ENCODE measurements around the gene CIDEC.
"Not testable (repeated sequence)": the region's sequence is repeated elsewhere in the genome, so short reads cannot be mapped to it uniquely, and the experiment has no call there.

Gene CIDEC

DNA sequence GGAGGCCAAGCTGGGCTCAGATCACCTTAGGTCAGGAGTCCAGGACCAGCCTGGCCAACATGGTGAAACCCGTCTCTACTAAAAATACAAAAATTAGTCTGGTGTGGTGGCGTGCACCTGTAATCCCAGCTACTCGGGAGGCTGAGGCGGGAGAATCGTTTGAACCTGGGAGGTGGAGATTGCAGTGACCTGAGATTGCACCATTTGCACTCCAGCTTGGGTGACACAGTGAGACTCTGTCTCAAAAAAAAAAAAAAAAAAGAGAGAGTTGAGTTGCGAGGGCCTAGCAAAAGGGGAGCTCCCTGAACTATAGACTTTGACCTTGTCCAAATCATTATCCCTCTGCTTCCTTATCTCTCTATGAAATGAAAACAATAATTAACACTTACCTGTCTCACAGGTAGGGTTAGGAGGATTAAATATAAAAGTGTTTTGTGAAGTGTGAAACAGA lies 20.9 kb upstream of the CIDEC start:
- DNase-seq, result not testable (repeated sequence)

DNA sequence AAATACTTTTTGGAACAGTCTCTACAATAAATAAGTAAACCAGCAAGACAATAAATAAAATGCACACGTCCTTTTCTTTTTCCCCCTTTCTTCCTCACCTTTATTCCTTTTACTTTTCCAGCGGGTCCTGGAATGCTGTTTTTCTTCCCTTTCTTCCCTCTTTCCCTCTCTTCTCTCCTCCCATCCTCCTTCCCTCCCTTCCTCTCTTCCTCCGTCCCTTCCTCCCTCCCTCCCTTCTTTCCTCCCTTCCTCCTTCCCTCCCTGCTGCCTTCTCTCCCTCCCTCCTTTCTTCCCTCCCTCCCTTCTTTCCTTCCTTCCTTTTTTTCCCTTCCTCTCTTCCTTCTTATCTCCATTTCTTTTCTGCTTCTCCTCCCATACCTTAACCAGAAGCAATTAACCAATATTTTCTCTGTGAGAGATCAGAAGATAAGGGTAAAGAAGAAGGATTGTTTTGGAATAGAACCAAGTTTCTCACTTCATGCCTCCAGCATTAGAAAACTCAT lies 19.3 kb upstream of the CIDEC start:
- no peak for DNase-seq

DNA sequence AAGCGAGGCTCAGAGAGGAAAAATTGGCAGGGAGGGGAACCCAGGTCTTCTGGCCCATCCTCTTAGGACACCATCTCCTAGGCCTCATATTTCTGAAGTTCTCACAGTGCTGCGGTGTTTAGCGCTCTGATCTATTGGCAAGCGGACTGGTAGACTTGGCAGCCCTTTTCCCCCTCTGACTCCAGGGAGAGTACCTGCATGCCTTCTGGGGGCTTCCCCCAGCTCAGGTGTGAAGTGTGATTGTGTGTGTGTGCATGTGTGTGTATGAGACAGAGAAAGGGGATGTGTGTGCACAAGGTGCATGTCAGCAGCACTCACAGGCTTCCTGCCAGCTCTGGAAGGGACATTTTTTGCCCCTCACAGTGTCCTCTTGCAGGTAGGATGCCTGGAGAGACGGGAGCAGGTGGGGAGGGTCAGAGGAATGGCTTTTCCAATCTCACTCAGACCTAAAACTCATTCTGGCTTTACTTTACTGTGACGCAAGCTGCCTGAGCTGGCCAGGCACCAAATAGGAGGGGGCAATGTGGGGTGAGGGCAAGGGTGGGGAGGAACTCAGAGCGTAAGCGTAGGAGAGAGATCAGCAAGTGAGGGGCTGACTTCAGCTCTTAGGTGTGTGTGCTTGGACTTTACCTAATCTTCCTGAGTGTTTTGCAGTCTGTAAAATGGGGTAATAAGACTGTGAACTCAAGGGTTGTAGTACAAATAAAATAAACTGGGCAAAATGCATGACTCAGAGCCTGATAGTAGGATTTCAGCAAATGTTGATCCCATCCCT lies 18.6 kb upstream of the CIDEC start:
- no peak for DNase-seq

DNA sequence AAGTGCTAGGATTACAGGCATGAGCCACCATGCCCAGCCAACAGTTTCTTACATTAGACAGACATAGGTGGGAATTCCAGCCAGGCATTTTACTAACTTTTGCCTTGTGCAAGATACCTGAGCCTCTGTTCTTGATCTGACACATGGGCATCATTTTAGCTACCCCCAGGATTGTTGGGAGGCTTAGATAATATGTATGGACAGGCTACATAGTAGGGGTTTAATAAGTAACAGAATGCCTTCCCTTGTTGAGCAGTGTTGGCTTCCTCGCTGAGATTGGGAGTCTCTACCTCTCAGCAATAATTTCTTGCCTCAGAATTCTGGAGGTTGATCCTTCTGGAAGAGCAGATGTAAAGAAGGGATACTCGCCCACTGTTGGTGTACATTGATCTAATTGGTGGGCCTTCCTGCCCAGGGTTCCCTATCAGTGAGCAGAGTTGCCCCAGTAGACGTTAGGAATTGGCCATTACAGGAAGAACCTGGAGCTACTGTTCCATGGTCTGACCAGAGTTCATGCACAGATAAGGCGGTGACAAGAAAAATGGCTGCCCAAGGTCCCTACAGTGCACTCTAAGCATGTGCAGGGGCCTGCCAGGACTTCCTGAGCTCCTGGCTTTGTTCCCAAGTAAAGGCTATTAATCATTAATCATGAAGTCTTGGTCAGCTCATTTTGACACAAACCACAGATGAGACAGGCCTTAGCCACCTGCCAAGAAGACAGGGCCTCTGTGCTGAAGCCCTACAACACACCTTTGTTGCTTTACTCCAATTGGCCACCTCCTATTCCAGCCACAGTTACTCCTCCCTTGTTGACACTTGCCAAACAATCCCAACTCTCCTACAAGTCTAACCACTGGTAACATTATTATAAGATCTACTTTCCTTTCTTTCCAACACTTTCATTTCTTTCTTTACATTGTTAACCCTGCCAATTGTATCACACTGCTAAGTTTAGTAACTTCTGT lies 17.6 kb upstream of the CIDEC start:
- DNase-seq, result no peak

DNA sequence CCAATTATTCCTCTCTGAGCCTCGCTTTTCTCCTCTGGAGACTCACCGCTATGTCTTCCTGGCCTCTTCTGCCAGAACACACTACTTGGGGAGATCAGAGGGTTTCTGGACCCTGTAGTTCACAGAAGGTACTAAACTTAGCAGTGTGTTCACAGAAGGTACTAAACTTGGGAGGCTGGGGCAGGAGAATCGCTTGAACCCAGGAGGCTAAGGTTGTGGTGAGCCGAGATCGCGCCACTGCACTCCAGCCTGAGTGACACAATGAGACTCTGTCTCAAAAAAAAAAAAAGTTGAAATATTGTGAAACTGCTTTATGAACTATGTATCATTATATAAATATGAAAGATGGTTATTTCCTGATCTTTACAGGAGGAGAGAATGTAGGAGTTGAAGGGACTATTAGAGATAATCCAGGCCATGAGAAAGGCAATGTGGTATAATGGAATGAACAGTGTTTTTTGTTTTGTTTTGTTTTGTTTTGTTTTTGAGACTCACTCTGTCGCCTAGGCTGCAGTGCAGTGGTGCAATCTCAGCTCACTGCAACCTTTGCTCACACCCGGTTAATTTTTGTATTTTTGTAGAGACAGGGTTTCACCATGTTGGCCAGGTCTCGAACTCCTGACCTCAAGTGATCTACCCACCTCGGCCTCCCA lies 16.8 kb upstream of the CIDEC start:
- not testable (repeated sequence) for DNase-seq

DNA sequence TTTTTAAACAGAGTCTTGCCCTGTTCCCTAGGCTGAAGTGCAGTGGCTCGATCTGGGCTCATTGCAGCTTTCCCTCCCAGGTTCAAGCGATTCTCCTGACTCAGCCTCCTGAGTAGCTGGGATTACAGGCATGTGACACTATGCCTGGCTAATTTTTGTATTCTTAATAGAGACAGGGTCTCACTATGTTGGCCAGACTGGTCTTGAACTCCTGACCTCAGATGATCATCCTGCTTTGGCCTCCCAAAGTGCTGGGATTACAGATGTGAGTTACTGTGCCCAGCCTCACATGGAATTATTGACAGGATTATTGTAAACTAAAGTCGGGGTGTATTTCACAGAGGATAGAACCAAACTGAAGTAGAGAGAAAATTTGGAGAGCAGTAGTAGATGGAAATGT lies 15.7 kb upstream of the CIDEC start:
- DNase-seq, result not testable (repeated sequence)

DNA sequence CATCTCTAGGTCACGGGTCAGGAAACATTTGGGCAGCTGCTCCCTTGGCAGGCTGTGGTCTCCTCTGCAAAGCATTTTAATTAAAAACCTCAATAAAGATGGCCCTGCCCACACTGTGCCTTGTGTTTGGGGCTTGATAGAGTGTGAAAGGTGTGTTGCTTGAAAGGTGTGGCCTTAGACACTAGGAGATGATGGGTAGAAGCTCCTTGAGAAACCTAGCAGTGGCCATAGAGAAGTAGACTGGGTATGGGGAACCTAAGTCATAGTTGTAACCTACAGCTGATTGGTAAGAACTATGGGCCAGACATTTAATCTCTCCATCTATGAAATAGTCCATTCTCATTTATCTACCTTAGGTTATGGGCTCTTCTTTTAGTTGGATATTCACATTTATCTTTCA lies 13.7 kb upstream of the CIDEC start:
- DNase-seq, result no peak

DNA sequence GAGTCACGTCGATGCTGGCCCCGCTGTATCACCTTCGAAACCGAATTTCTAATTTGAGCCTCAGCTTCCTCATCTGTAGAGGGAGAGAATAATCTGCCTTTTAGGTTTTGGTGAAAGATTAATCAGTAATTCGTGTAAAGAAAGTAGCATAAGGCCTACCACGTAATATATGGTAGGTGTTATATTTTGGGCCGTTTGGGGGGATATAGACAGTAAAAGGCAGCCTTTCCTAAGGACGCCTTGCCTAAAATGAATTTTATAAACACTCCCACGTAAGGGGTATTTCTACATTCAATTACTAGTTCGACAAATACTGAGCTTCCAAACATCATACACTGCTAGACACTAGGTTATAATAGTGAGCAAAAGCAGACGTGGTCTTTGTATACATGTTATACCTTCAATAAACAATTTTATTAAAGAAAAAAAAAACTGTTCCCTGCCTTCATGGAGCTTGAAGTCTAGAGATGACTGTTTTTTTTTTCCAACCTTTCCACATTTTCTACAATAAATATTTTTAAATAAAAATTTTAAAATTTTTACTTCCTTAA lies 11.1 kb upstream of the CIDEC start:
- no peak for DNase-seq

DNA sequence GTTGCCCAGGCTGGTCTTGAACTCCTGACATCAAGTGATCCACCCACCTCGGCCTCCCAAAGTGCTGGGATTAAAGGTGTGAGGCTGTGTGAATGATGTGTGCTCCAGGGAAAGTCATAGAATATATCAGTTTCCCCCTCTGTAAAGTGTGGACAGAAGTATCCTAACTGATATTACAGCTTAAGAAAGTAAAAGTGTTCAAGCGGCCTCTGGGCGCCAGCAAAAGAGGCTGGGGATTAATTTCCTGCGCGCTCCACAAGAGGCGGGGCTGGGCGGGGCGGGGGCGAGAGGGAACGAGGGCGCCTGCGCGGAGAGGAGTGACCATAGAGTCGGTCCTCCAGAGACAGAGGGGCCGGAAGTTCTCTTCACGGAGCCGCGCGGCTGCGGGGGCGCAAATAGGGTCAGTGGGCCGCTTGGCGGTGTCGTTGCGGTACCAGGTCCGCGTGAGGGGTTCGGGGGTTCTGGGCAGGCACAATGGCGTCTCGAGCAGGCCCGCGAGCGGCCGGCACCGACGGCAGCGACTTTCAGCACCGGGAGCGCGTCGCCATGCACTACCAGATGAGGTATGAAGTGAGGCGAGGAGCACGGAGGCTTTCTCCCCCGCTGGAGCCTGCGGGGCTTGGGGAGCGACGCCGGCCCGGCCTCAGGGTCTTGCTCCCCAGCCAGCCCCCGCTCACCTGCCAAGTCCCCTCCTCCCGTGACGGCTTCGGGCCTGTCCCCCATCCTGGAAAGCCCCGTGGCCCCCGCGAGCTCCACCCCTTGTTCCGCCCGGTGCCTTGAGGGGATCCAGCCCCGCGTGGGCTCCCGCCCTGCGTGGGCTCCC lies 10.4 kb upstream of the CIDEC start, which contains the start of gene JAGN1:
Gene JAGN1, plus strand, starts transcription at position 362 of the 823 bp plus-strand sequence. Its CDS starts 113 bp downstream, at position 475.
- peak; percentile 37 for DNase-seq

DNA sequence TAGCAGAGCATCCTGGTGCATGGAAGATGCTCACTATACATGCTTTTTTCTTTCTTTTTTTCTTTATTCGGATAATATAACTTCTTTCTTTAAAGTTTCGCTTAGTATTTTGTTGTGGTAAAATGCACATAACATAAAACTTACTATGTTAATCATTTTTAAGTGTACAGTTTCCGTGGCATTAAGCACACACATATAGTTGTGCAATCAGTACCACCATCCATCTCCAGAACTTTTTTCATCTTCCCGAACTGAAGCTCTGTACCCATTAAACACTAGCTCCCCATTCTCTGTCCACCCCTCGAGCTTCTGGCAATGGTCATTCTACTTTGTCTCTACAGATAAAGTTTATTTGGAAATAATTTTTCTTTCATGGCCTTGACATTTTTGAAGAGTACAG lies 9.4 kb upstream of the CIDEC start:
- DNase-seq, result no peak

DNA sequence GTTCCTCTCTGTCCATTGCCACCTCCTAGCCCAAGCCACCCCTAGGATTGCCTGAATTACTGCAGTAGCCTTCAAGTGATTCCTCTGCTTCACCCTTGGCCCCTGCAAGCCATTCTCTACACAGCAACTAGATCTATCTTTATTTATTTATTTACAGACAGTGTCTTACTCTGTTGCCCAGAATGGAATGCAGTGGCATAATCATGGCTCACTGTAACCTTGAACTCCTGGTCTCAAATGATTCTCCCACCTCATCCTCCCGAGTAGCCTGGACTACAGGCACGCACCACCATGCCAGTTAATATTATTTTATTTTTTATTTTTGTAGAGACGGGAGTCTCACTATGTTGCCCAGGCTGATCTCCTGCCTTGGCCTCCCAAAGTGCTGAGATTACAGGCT lies 8.5 kb upstream of the CIDEC start:
- no peak for DNase-seq

DNA sequence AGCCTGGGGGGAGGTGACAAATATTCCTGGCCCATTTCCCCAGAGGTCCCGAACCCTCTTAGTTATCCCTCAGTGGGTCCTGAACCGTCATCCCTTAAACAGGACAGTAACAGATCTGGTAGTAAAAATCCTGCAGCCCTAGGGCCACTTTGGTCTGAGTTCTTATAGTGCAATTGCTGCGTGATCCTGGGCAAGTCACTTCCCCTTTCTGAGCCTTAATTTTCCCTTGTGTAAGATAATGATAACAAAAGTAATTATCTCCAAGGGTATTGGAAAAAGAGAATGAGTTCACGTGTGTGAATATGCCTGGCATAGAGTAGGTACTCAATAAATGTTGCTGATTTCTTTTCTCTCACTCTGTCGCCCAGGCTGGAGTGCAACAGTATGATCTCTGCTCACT lies 7.4 kb upstream of the CIDEC start:
- no peak for DNase-seq

DNA sequence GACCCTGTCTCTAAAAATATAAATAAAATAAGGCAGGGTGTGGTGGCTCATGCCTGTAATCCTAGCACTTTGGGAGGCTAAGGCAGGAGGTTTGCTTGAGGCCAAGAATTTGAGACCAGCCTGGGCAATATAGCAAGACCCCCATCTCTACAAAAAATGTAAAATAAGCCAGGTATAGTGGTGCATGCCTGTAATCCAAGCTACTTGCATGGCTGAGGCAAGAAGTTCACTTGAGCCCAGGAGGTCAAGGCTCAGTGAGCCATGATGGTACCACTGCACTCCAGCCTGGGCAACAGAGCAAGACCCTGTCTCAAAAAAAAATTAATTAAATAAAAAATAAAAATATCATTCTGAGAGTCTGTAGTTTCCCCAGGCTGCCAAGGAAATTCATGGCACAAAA lies 6.3 kb upstream of the CIDEC start:
- no peak for DNase-seq

DNA sequence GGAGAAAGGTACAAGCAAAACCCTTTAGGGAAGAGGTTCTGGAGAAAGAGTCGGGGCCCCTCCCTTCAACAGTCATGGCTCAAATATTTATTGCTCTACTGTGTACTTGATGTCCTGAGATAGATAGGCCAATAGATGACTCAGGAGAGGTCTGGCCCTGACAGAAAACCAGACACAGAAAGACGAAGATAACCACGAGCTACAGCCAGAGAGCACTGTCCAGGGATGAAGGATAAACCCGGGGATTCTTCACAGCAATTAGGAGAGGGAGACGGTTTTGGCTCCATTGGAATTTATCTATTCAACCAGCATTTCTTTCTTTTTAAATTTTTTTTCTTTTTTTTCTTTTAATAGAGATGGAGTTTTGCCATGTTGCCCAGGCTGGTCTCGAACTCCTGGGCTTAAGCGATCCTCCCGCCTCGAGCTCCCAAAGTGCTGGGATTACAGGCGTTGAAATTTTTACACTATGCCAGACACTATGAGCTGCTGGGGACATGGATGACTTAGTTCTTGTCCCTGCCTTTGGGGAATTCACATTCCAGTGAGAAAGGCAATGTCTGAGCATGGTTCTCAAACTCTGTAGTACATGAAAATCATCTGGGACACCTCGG lies 4.6 kb upstream of the CIDEC start:
- DNase-seq, result no peak

DNA sequence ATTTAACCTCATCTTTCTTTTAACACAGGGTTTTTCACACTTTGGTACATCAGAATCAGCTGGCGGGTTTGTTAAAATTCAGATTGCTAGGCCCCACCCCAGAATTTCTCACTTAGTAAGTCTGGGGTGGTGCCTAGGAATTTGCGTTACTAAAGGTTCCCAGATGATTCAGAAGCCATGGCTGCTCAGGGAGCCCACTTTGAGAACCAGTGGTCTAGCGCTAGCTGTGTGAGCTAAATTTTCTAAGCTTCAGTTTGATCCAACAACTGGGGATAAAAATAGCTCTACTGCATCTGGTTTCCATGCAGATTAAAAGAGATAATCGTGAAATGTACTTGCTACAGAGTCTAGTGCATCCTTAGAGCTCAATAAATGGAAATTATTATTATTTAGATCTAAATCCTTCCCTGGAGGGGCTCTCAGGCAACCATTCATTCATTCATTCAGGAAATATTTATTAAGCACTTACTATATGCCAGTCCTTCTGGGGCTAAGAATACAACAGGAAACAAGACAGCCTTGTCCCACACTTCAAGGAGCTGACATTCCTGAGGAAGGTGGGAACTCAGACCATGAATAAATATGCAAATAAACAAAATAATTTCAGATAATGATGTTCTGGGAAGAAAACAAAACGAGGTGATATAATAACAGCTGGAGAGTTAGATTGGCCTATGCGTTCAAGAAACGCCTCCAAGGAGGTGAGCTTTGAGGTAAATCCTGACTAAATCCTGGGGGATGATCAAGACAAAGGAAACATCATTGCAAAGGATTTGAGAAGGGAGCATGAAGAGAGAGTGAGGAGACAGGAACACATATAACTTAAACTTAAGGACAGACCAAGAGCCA lies 3.9 kb upstream of the CIDEC start:
- no peak for DNase-seq

DNA sequence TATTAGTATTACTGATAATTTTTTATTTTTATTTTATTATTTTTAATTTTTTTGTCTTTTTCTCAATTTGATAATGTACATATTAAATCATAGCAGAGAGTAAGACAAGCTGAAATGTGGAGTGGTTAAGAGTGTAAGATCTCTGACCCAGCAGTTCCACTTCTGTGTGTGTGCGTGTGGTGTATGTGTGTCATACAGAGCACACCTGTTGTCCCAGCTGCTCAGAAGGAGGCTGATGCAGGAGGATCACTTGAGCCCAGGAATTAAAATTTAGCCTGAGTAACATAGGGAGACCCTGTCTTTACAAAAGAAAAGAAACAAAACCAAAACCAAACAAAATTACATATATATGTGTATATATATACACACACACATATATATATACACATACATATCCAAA lies 1.4 kb upstream of the CIDEC start:
- no peak for DNase-seq

DNA sequence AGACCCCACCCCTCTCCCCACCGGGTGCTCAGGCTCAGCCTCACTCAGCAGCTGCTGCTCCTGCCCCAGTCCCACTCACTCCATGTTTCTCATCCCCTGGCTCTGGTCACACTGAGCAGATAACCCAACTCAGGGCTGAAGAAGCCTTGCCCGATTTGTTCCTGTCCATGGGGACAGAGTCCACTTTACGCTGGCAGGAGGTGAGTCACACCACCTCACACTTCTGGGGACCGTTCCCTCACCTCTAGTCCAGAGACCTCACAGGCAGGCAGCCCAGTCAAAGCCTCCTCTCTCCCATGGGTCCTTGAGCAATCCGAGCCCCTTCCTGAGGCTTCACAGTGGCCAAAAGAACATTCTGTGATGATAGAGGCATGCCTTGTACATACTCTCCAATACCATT lies 1.4 kb downstream of the CIDEC start:
- DNase-seq, result no peak

DNA sequence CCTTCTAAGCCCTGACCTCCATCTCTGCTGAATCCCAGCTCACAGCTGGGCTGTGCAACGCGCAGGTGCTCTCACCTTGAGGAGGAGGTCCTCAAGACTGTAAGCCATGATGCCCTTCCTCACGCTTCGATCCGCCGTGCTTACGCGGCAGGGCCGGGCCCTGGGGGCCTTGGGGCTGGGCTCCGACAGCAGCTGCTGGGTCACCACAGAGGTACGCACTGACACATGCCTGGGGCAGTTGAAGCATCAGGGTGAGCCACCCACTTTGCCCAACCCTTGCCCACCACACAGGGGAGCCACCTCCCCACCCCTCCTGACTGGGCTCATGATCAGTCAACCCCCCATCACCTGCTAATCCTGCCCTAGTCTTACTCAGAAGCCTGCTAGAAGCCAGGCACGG lies 3.1 kb downstream of the CIDEC start:
- no peak for DNase-seq

DNA sequence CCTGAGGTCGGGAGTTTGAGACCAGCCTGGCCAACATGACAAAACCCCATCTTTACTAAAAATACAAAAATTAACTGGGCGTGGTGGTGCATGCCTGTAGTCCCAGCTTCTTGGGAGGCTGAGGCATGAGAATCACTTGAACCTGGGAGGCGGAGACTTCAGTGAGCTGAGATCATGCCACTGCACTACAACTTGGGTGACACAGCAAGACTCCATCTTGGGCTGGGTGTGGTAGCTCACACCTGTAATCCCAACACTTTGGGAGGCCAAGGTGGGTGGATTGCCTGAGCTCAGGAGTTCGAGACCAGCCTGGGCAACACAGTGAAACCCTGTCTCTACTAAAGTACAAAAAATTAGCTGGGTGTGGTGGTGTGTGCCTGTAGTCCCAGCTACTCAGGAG lies 3.8 kb downstream of the CIDEC start:
- not testable (repeated sequence) for DNase-seq

DNA sequence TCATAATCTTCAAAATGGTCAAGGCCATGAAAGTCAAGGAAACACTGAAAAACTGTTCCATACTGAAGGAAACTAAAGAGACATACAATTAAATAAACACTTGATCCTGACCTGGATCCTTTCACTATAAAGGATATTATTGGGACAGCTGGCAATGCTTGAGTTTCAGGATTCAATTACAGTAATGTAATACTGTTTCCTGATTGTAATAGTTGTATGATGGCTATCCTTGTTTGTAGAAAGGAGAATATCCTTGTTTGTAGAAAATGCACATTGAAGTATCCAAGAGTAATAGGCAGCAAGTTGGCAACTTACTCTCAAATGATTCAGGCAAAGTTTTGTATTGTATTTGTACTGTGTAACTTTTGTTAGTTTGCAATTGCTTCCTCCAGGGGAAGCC lies 4.6 kb downstream of the CIDEC start:
- no peak for DNase-seq

Measured in NCI-H1417 treated with DMSO at 0.1 percent for 48 hours (cell line).